ENCODE data around the gene DNAJB13. TPM values are rescaled to one million over a fixed set of nuclear protein-coding genes. Genes with fewer than 3 reads are reported as not detected.

DNAJB13 gene
- total and polyA plus RNA-seq, 2 donors (not counting 1 experiment from before 2014, with no cell fraction given), result 0.15 to 0.27 TPM

DNA sequence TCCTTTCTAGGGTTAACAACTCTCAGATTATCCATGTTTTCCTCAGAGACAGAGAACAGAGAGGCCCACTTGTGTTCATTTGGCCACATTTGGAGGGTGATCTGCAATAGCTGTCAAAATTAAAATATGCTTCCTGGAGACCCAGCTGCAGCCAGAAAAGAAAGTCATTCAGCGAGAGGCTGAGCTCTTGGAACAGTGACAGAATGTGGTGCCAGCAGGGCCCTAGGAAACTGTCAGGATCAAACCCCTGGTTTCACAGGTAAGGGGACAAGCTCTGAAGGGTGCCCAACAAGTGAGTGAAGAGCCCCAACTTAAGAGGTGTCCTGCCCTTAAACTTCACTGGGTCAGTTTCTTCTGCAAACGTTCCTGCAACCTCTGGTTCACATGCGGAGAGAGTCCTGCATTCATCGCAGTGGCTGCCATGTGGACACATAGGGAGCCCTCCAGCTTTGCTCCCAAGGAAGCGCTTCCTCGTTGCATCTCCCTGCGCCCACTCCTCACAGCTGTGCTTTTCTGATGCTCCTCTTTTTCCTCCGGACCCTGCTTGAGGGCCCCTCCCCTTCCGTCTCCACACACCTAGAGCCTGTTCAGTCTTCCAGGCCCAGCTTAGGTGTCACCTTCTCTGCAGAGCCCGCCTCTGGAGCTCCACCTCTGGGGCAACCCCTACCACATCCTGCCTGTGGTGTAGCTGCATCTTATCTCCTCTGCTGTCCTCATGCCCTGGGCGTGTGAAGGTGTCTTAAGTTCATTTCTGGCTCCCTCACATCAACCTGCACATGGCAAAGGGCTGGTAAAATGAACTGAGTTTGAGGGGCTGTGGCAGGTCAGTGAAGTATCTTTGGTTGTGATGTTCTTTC, 54.2 kb downstream of the DNAJB13 start:
- CTCF ChIA-PET, result interaction anchor here (0.7 to 2.2 kb wide), 10 partner anchors 9 to 40 kb away, joined by 3 to 11 read pairs (median 4); no protein-coding TSS in a partner anchor
- TF ChIP-seq CTCF (IDR thresholded peaks at IDR 0.05) (no peak), EZH2 (IDR thresholded peaks at IDR 0.05; ENCODE audit: borderline replicate concordance, insufficient read depth, low read depth, low read length, poor library complexity, severe bottlenecking) (no peak)
- no peaks in the 10 kb centered on the region for H3K27me3 ChIP-seq (replicated peaks in 1 of 4; ENCODE audit: control extremely low read depth in 1 of 4, control insufficient read depth in 3 of 4, insufficient read depth in 4 of 4, low read length in 3 of 4)
- H3K9me3 ChIP-seq (ENCODE audit: control extremely low read depth in 1 of 3, control insufficient read depth in 2 of 3, insufficient read depth in 1 of 3, low read length in 2 of 3), result no peaks in the 10 kb centered on the region
- no peak overlapping the region for H3K9ac ChIP-seq (ENCODE audit: low read length)
- H3K79me2 ChIP-seq (ENCODE audit: control insufficient read depth, insufficient read depth, low read length), result no peaks in the 10 kb centered on the region
- no peak overlapping the region for H3K4me3 Mint-ChIP-seq
- H4K20me1 ChIP-seq (ENCODE audit: control insufficient read depth, insufficient read depth, low read length, poor library complexity, severe bottlenecking), result no peaks in the 10 kb centered on the region
- H3K4me1 ChIP-seq (ENCODE audit: control insufficient read depth in 2 of 2, insufficient read depth in 2 of 2, low read length in 2 of 2), result peaks cover 26 to 31% of the 10 kb centered on the region in 2 donors
- H3K27me3 Mint-ChIP-seq, result no peaks in the 10 kb centered on the region
- peaks cover 0 to 14% of the 10 kb centered on the region in 2 experiments for H3K36me3 ChIP-seq (replicated peaks in 1 of 2; ENCODE audit: control extremely low read depth in 1 of 2, control insufficient read depth in 1 of 2, extremely low read depth in 1 of 2, insufficient read depth in 2 of 2, low read length in 1 of 2)
- DNase-seq, result peak; percentile 69
- POLR2A ChIA-PET, result interaction anchor here (0.6 to 2.5 kb wide), 7 partner anchors 8 to 37 kb away, joined by 3 to 21 read pairs (median 4); partner anchors contain the start of gene UCP2
- peak overlapping the region; percentile 43 for H3K27ac Mint-ChIP-seq
- 57% methylated on average over 9 of the region's 11 CpGs for WGBS (ENCODE audit: insufficient coverage)
- H3K9me3 Mint-ChIP-seq (ENCODE audit: insufficient read depth), result no peaks in the 10 kb centered on the region
- H2AFZ ChIP-seq (ENCODE audit: insufficient read depth, low read depth, low read length, poor library complexity, severe bottlenecking), result no peak overlapping the region
- H3K4me3 ChIP-seq (ENCODE audit: control extremely low read depth in 1 of 5, extremely low read depth in 1 of 5, insufficient read depth in 1 of 5, low read depth in 2 of 5, low read length in 4 of 5), result no peak overlapping the region
- intact Hi-C loops (cut with micrococcal nuclease), result no loop called here
- H3K27ac ChIP-seq (ENCODE audit: low read length in 2 of 2), result peak overlapping the region in 1 of 2 donors; percentile 20
- H3K4me1 Mint-ChIP-seq, result peaks cover 52% of the 10 kb centered on the region
- peak overlapping the region; percentile 39 for H3K4me2 ChIP-seq (replicated peaks; ENCODE audit: low read depth, low read length, poor library complexity, severe bottlenecking)
- peak; percentile 99 for ATAC-seq (ENCODE audit: low read depth)
